HG03558 (cell line): ENCODE results near the gene COLQ.

Experiments
- ATAC-seq: cut with Tn5 transposase; IDR thresholded peaks from one replicate; pipeline ENCODE4 v1.9.1; 2021; ENCODE audit warnings: moderate number of reproducible peaks; ENCODE audit not compliant: unreplicated experiment; ENCODE audit errors: extremely low read depth

The COLQ gene

GRCh38 chr3:15520804-15521572 lies 518 bp downstream of the COLQ start:
- ATAC-seq = no peak

GRCh38 chr3:15520185-15520584 lies 1.3 kb downstream of the COLQ start:
- no peak for ATAC-seq

GRCh38 chr3:15519096-15519495 lies 2.4 kb downstream of the COLQ start:
- ATAC-seq = no peak

GRCh38 chr3:15514663-15515340 lies 6.7 kb downstream of the COLQ start:
- no peak for ATAC-seq

GRCh38 chr3:15513810-15514662 lies 7.5 kb downstream of the COLQ start:
- ATAC-seq = no peak

- ATAC-seq = no peak
Measured at GRCh38 chr3:15513116-15513515, 8.4 kb downstream of the COLQ start.

- no peak for ATAC-seq
Measured at GRCh38 chr3:15512166-15512565, 9.3 kb downstream of the COLQ start.

GRCh38 chr3:15511156-15511555 lies 10.3 kb downstream of the COLQ start:
- no peak for ATAC-seq

- ATAC-seq = no peak
Measured at GRCh38 chr3:15510493-15510892, 11.0 kb downstream of the COLQ start.

- ATAC-seq = no peak
Measured at GRCh38 chr3:15506571-15506970, 14.9 kb downstream of the COLQ start.

- ATAC-seq = no peak
Measured at GRCh38 chr3:15505479-15506165, 15.9 kb downstream of the COLQ start.

GRCh38 chr3:15502616-15503015 lies 18.9 kb downstream of the COLQ start:
- ATAC-seq = no peak

GRCh38 chr3:15501126-15501525 lies 20.4 kb downstream of the COLQ start:
- no peak for ATAC-seq

GRCh38 chr3:15500107-15500724 lies 21.3 kb downstream of the COLQ start:
- ATAC-seq = no peak

- ATAC-seq = no peak
Measured at GRCh38 chr3:15499536-15499935, 22.0 kb downstream of the COLQ start.

- no peak for ATAC-seq
Measured at GRCh38 chr3:15498431-15499214, 22.9 kb downstream of the COLQ start.

GRCh38 chr3:15497964-15498363 lies 23.5 kb downstream of the COLQ start:
- no peak for ATAC-seq

GRCh38 chr3:15496341-15496664 lies 25.2 kb downstream of the COLQ start:
- ATAC-seq = no peak
